Muscle of leg (tissue), 11 donors: ENCODE measurements around the gene MAGI1. TPM values are rescaled to one million over a fixed set of nuclear protein-coding genes. Genes with fewer than 3 reads are reported as not detected.
A peak's percentile ranks its signal among the peaks of the same experiment; 100 is the strongest.

Source experiments
- DNase-seq: peaks from one replicate; pipeline ENCODE4 v3.0.0; 2013
- H3K27ac ChIP-seq: one replicate; pipeline ENCODE4 v1.5.1; 2013; ENCODE audit warnings: mild to moderate bottlenecking, low read length, control low read depth
- H3K27me3 ChIP-seq: one replicate; pipeline ENCODE4 v1.6.1; 2013; ENCODE audit warnings: low read length; ENCODE audit not compliant: control insufficient read depth, insufficient read depth
- H3K36me3 ChIP-seq: one replicate; pipeline ENCODE4 v1.6.1; 2013; ENCODE audit warnings: low read length; ENCODE audit not compliant: control insufficient read depth, insufficient read depth
- H3K4me1 ChIP-seq: one replicate; pipeline ENCODE4 v1.6.1; 2013; ENCODE audit warnings: low read length; ENCODE audit not compliant: control insufficient read depth, insufficient read depth
- H3K4me3 ChIP-seq: one replicate; pipeline ENCODE4 v1.5.1; 2013; ENCODE audit warnings: low read length, control low read depth
- H3K9me3 ChIP-seq: replicated peaks from 2 replicates; pipeline ENCODE4 v1.6.1; 2013; ENCODE audit warnings: low read depth, low read length; ENCODE audit not compliant: control insufficient read depth
- WGBS: methylation state at CpG from one replicate; pipeline ENCODE4 v1.1.5; 2013; ENCODE audit warnings: missing lambda C conversion rate; ENCODE audit not compliant: insufficient coverage; 5-methylcytosine and 5-hydroxymethylcytosine counted together
- polyA plus RNA-seq, 8 donors: library from polyadenylated mRNA; unstranded; fragments of 120-200 nt; gene quantifications; one replicate each; pipeline versions ENCODE4 v1.2.1 to v1.2.3, GENCODE V29; 2013; ENCODE audit warnings: inconsistent platforms in 1 of 8, low replicate concordance in 1 of 8; ENCODE audit not compliant: insufficient read length in 8 of 8, insufficient read depth in 1 of 8
- total RNA-seq: library from RNA; stranded (reverse); fragments of 120-200 nt; gene quantifications from one replicate; pipeline ENCODE4 v1.2.4, GENCODE V29; 2013

MAGI1 gene
- total and polyA plus RNA-seq, 9 donors: 10.0 to 16.8 (median 12.0) TPM

DNA sequence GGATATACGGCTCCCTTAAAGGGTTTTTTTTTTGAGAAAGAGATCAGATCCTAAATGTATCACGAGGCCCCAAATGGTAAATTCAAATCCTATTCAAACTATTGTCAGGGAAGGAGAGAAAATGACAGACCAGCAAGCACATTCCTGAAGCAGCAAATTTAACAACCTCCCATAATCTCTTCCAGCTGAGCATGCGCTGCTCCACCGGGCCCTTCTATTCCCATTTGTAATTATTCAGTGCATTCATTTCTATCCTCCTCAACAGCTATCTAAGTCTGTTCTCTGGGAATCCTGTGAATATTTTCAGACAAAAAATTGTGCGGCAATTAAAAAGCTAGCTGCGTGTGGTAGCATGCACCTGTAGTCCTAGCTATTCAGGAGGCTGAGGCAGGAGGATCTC lies 43.2 kb downstream of the MAGI1 start:
- H3K4me1 ChIP-seq: peaks cover 7% of the 10 kb centered on the region
- no peaks in the 10 kb centered on the region for H3K36me3 ChIP-seq
- no peak overlapping the region for H3K27ac ChIP-seq
- DNase-seq: peak; percentile 23
- no peak overlapping the region for H3K4me3 ChIP-seq
- WGBS: 56% methylated on average over 4 of the region's 6 CpGs
- H3K9me3 ChIP-seq: no peaks in the 10 kb centered on the region
- no peaks in the 10 kb centered on the region for H3K27me3 ChIP-seq

GRCh38 chr3:65995030-65995429 lies 43.7 kb downstream of the MAGI1 start:
- Histone ChIP-seq H3K36me3 (no peaks in the 10 kb centered on the region), H3K27me3 (no peaks in the 10 kb centered on the region), H3K4me1 (peaks cover 11% of the 10 kb centered on the region), H3K4me3 (no peak overlapping the region), H3K9me3 (no peaks in the 10 kb centered on the region), H3K27ac (no peak overlapping the region)
- WGBS: no CpG with 5 or more reads among the region's 4 CpGs
- no peak for DNase-seq

- H3K36me3 ChIP-seq: no peaks in the 10 kb centered on the region
- WGBS: no CpG with 5 or more reads among the region's 1 CpG
- peaks cover 12% of the 10 kb centered on the region for H3K4me1 ChIP-seq
- H3K9me3 ChIP-seq: no peaks in the 10 kb centered on the region
- H3K27ac ChIP-seq: no peak overlapping the region
- H3K4me3 ChIP-seq: no peak overlapping the region
- DNase-seq: no peak
- H3K27me3 ChIP-seq: no peaks in the 10 kb centered on the region
These were observed 45.4 kb downstream of the MAGI1 start for GRCh38 chr3:65993134-65993900.

- H3K4me1 ChIP-seq: peaks cover 15% of the 10 kb centered on the region
- DNase-seq: no peak
- no peaks in the 10 kb centered on the region for H3K27me3 ChIP-seq
- H3K9me3 ChIP-seq: no peaks in the 10 kb centered on the region
- no peak overlapping the region for H3K4me3 ChIP-seq
- no peak overlapping the region for H3K27ac ChIP-seq
- H3K36me3 ChIP-seq: no peaks in the 10 kb centered on the region
- WGBS: no CpG with 5 or more reads among the region's 1 CpG
These were observed 46.6 kb downstream of the MAGI1 start for GRCh38 chr3:65992106-65992505.

GRCh38 chr3:65988411-65989180 lies 50.1 kb downstream of the MAGI1 start:
- Histone ChIP-seq H3K27me3 (no peaks in the 10 kb centered on the region), H3K9me3 (no peaks in the 10 kb centered on the region), H3K4me3 (no peak overlapping the region), H3K36me3 (no peaks in the 10 kb centered on the region), H3K27ac (peak overlapping the region; percentile 6), H3K4me1 (peaks cover 8% of the 10 kb centered on the region)
- DNase-seq: peak; percentile 35
- no CpG with 5 or more reads among the region's 5 CpGs for whole genome bisulfite sequencing

DNA sequence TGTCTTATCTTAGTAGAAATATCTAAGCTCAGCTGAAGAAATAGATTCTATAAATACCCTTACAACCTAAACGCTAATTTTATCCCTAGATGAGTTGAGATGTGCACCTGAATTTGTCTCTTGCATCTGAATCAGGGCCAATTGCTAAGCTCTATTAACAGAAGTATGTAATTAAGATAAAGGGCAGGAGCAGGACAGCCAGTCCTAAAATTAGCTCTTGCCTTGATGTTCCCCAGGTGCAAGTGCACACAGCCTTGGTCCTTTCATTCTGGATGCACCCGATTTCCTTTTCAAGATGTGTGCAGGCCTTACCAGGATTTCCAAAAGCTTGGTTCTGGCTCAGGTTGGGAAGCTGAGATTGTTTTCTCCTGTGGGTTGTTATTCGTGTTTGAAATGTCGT lies 52.4 kb downstream of the MAGI1 start:
- Histone ChIP-seq H3K27me3 (no peaks in the 10 kb centered on the region), H3K4me1 (peaks cover 8% of the 10 kb centered on the region), H3K4me3 (no peak overlapping the region), H3K9me3 (no peaks in the 10 kb centered on the region), H3K27ac (no peak overlapping the region), H3K36me3 (no peaks in the 10 kb centered on the region)
- no peak for DNase-seq
- WGBS: 68% methylated on average over 3 of the region's 4 CpGs

GRCh38 chr3:65984975-65985374 lies 53.7 kb downstream of the MAGI1 start:
- Histone ChIP-seq H3K27ac (no peak overlapping the region), H3K36me3 (no peaks in the 10 kb centered on the region)
- no CpG with 5 or more reads among the region's 1 CpG for WGBS

DNA sequence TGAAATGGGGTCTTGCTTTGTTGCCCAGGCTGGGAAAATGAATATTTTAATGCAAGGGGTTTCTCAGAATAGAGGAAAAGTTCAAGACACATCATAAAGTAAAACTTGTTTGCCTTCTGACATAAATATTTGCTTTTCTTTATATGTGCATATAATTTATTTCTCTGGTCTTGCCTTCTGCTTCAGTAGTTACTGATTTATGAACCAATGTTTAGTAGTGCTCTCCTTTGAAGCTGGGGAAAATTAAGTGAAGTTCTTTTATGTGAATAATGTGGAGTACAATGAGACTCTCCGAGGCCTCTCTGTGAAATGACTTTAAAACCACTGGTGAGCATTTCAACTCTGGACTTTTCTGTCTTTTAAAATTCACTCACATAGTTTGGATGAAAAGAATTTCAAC lies 55.6 kb downstream of the MAGI1 start:
- DNase-seq: no peak
- no CpG with 5 or more reads among the region's 1 CpG for WGBS

More at GRCh38 chr3:65984975-65985374, 53.7 kb downstream of the MAGI1 start:
- Histone ChIP-seq H3K4me3 (no peak overlapping the region), H3K27me3 (no peaks in the 10 kb centered on the region), H3K9me3 (no peaks in the 10 kb centered on the region), H3K4me1 (peaks cover 4% of the 10 kb centered on the region)
- no peak for DNase-seq

DNA sequence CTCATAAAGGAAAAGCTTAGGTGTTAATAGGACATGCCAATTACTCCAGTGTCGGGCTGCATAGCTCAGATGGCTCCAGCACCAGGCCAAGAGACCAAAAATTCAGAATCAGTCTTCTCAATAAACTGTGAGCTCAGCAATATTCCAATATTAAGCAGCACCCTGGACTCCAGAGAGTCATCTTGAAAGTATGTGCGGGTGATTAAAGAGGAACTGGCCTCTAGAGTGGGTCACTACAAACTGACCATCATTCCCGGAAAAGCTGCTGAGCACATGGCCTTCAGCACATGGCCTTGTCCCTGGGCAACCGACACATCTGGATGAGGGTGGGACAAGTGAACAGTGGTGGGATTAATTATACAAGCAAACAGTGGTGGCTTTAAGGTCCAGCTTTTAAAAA lies 59.0 kb downstream of the MAGI1 start:
- 80% methylated on average over 3 of the region's 4 CpGs for WGBS
- Histone ChIP-seq H3K27me3 (no peaks in the 10 kb centered on the region), H3K4me1 (no peaks in the 10 kb centered on the region), H3K27ac (no peak overlapping the region), H3K36me3 (no peaks in the 10 kb centered on the region), H3K4me3 (no peak overlapping the region), H3K9me3 (no peaks in the 10 kb centered on the region)
- DNase-seq: no peak

More for the DNA sequence above, 55.6 kb downstream of the MAGI1 start:
- no peaks in the 10 kb centered on the region for H3K36me3 ChIP-seq
- H3K27me3 ChIP-seq: no peaks in the 10 kb centered on the region
- H3K9me3 ChIP-seq: no peaks in the 10 kb centered on the region
- no peak overlapping the region for H3K27ac ChIP-seq
- H3K4me1 ChIP-seq: peaks cover under 1% of the 10 kb centered on the region
- H3K4me3 ChIP-seq: no peak overlapping the region

GRCh38 chr3:65979162-65979561 lies 59.6 kb downstream of the MAGI1 start:
- H3K4me3 ChIP-seq: no peak overlapping the region
- H3K27ac ChIP-seq: no peak overlapping the region
- no peaks in the 10 kb centered on the region for H3K9me3 ChIP-seq
- DNase-seq: peak; percentile 75
- H3K27me3 ChIP-seq: no peaks in the 10 kb centered on the region
- no peaks in the 10 kb centered on the region for H3K4me1 ChIP-seq
- 16% methylated on average over 3 of the region's 6 CpGs for WGBS
- no peaks in the 10 kb centered on the region for H3K36me3 ChIP-seq
